Stimulated activated CD4-positive, alpha-beta T cell treated with anti-CD3 and anti-CD28 coated beads, TNF-alpha, amount 100 ng/mL, for 24 hours (primary cell): ENCODE measurements around the gene LIN7C.
"Not testable (repeated sequence)": the region's sequence is repeated elsewhere in the genome, so short reads cannot be mapped to it uniquely, and the experiment has no call there.

Source experiments
- DNase-seq, 3 experiments: peaks; one replicate each; pipeline ENCODE4 v3.0.0-alpha.2; 2020; ENCODE audit warnings: low read depth in 3 of 3

The LIN7C gene

GRCh38 chr11:27506200-27507182, at the start of gene LIN7C:
LIN7C (minus strand) TSS chr11:27506769; CDS start chr11:27506752, 17 bp downstream.
- DNase-seq = peak; percentile 90 to 94 (median 94)

- no peak for DNase-seq
Measured at GRCh38 chr11:27555264-27555663, 48.7 kb upstream of the LIN7C start.

- no peak for DNase-seq
Measured at GRCh38 chr11:27553186-27553585, 46.6 kb upstream of the LIN7C start.

GRCh38 chr11:27552341-27552740, 45.8 kb upstream of the LIN7C start:
- no peak for DNase-seq

- no peak for DNase-seq
Measured at GRCh38 chr11:27551127-27551526, 44.6 kb upstream of the LIN7C start.

- no peak for DNase-seq
Measured at GRCh38 chr11:27545946-27546345, 39.4 kb upstream of the LIN7C start.

GRCh38 chr11:27545035-27545434, 38.5 kb upstream of the LIN7C start:
- no peak for DNase-seq

GRCh38 chr11:27541790-27542189, 35.2 kb upstream of the LIN7C start:
- DNase-seq = no peak

GRCh38 chr11:27540051-27540450, 33.5 kb upstream of the LIN7C start:
- no peak for DNase-seq

GRCh38 chr11:27535103-27535502, 28.5 kb upstream of the LIN7C start:
- no peak for DNase-seq

GRCh38 chr11:27532652-27533325, 26.2 kb upstream of the LIN7C start:
- no peak for DNase-seq

- DNase-seq = no peak
Measured at GRCh38 chr11:27528712-27529111, 22.1 kb upstream of the LIN7C start.

GRCh38 chr11:27526535-27526934, 20.0 kb upstream of the LIN7C start:
- DNase-seq = no peak

- no peak for DNase-seq
Measured at GRCh38 chr11:27525824-27526516, 19.4 kb upstream of the LIN7C start.

GRCh38 chr11:27524155-27524554, 17.6 kb upstream of the LIN7C start:
- DNase-seq = no peak

GRCh38 chr11:27520226-27520625, 13.7 kb upstream of the LIN7C start:
- DNase-seq = no peak

GRCh38 chr11:27518518-27518917, 11.9 kb upstream of the LIN7C start:
- DNase-seq = no peak

- not testable (repeated sequence) for DNase-seq
Measured at GRCh38 chr11:27517490-27517889, 10.9 kb upstream of the LIN7C start.

- no peak for DNase-seq
Measured at GRCh38 chr11:27514558-27514957, 8.0 kb upstream of the LIN7C start.

GRCh38 chr11:27514076-27514475, 7.5 kb upstream of the LIN7C start:
- no peak for DNase-seq

- no peak for DNase-seq
Measured at GRCh38 chr11:27513389-27513788, 6.8 kb upstream of the LIN7C start.

- no peak for DNase-seq
Measured at GRCh38 chr11:27512238-27512637, 5.7 kb upstream of the LIN7C start.
